GM12878 (cell line): ENCODE measurements around the gene PI16. TPM values are rescaled to one million over a fixed set of nuclear protein-coding genes. Genes with fewer than 3 reads are reported as not detected.

ENCODE experiments used
- ATAC-seq: fragments of 200-7000 bp; cut with Tn5 transposase; 3 replicates; pipeline ENCODE4 v1.9.1; 2020; ENCODE audit warnings: mild to moderate bottlenecking, moderate library complexity
- BruUV-seq: library from RNA; stranded (reverse); fragments of 400-500 nt; replicated peaks from 2 replicates; lab custom pipeline; 2021; lab: Mats Ljungman, UMichigan
- CTCF ChIA-PET: fragments of 300-600 bp; sonication (Branson Sonifier 250); formaldehyde crosslinking; extraction: SDS; loops from one replicate; lab custom pipeline; 2021; ENCODE audit warnings: inconsistent platforms; lab: Yijun Ruan, JAX
- POLR2A ChIA-PET: fragments of 350-600 bp; formaldehyde crosslinking; extraction: SDS; loops from one replicate; lab custom pipeline; 2021; ENCODE audit warnings: inconsistent platforms; lab: Charles Lee
- RAD21 ChIA-PET: fragments of 300-600 bp; sonication (Branson Sonifier 250); formaldehyde crosslinking; loops from one replicate; lab custom pipeline; 2023; ENCODE audit warnings: antibody characterized with exemption; ENCODE audit not compliant: unreplicated experiment; lab: Charles Lee
- SMC1A ChIA-PET: fragments of 300-600 bp; sonication (Branson Sonifier 250); formaldehyde crosslinking; loops from one replicate; lab custom pipeline; 2023; ENCODE audit not compliant: unreplicated experiment, uncharacterized antibody; lab: Charles Lee
- DNase-seq: peaks from one replicate; pipeline ENCODE4 v3.0.0-alpha.2; 2011; ENCODE audit warnings: low read depth, low spot score
- FAIRE-seq: peaks from 3 replicates; lab custom pipeline; 2011; peaks lifted over from hg19 to GRCh38; lab: Jason Lieb, UNC
- H2AFZ ChIP-seq: 2 replicates; pipeline ENCODE4 v1.6.0; 2011; ENCODE audit warnings: low read depth, low read length, control low read depth; ENCODE audit not compliant: control insufficient read depth
- H3K27ac ChIP-seq: 2 replicates; pipeline ENCODE4 v1.5.1; 2011; ENCODE audit warnings: control low read depth; ENCODE audit not compliant: control insufficient read depth, insufficient read depth
- H3K27me3 ChIP-seq, 2 experiments: replicated peaks in 1 of 2; 2 replicates each; pipeline versions ENCODE4 v1.6.0 to v1.6.1; 2011; ENCODE audit warnings: low read length in 1 of 2; ENCODE audit not compliant: control insufficient read depth in 2 of 2, insufficient read depth in 2 of 2
- H3K36me3 ChIP-seq, 2 experiments: 2 replicates each; pipeline ENCODE4 v1.5.1; 2011; ENCODE audit warnings: low read length in 1 of 2; ENCODE audit not compliant: control insufficient read depth in 2 of 2, insufficient read depth in 2 of 2
- H3K4me1 ChIP-seq: 2 replicates; pipeline ENCODE4 v1.6.1; 2011; ENCODE audit warnings: mild to moderate bottlenecking, low read length, moderate library complexity, mixed read lengths; ENCODE audit not compliant: control insufficient read depth, insufficient read depth
- H3K4me2 ChIP-seq: 2 replicates; pipeline ENCODE4 v1.6.0; 2011; ENCODE audit warnings: control low read depth; ENCODE audit not compliant: control insufficient read depth, insufficient read depth
- H3K4me3 ChIP-seq: fragments of 200-600 bp; sonication (generic); 2 replicates; pipeline ENCODE4 v1.5.1; 2016
- H3K79me2 ChIP-seq: 2 replicates; pipeline ENCODE4 v1.6.0; 2011; ENCODE audit warnings: low read length; ENCODE audit not compliant: control insufficient read depth, insufficient read depth
- H3K9ac ChIP-seq: 2 replicates; pipeline ENCODE4 v1.8.0; 2011; ENCODE audit warnings: low read length, control low read depth, mixed read lengths; ENCODE audit not compliant: control insufficient read depth, insufficient read depth
- H3K9me3 ChIP-seq: replicated peaks from 3 replicates; pipeline ENCODE4 v1.5.1; 2011; ENCODE audit warnings: mild to moderate bottlenecking, low read length; ENCODE audit not compliant: control insufficient read depth, insufficient read depth
- H4K20me1 ChIP-seq: 2 replicates; pipeline ENCODE4 v1.6.0; 2011; ENCODE audit not compliant: control insufficient read depth, insufficient read depth
- CHD2 ChIP-seq: IDR thresholded peaks from 2 replicates; pipeline ENCODE4 v1.6.1; 2011; ENCODE audit warnings: low read depth, low read length, improper control_type of control experiment, borderline replicate concordance
- POLR2AphosphoS5 ChIP-seq: IDR thresholded peaks from 2 replicates; pipeline ENCODE4 v1.6.1; 2011; ENCODE audit warnings: mild to moderate bottlenecking, low read length, inconsistent platforms
- RB1 ChIP-seq: fragments of 450-650 bp; formaldehyde crosslinking; IDR thresholded peaks from 2 replicates; pipeline ENCODE4 v1.6.1; 2017; ENCODE audit warnings: mild to moderate bottlenecking, borderline replicate concordance
- ZSCAN29 ChIP-seq: fragments of 450-650 bp; IDR thresholded peaks from 2 replicates; pipeline ENCODE4 v1.6.1; 2017; ENCODE audit warnings: mild to moderate bottlenecking, moderate library complexity
- WGBS: methylation state at CpG from one replicate; pipeline ENCODE4 v1.1.6; 2016; ENCODE audit warnings: low lambda C conversion rate; ENCODE audit not compliant: insufficient replicate concordance, insufficient coverage; ENCODE audit errors: missing lambda C conversion rate; 5-methylcytosine and 5-hydroxymethylcytosine counted together
- in situ Hi-C: fragments of 300-500 bp; cut with MboI; formaldehyde crosslinking; loops from 9 replicates; pipeline ENCODE4 v1.14.3; 2018; ENCODE audit warnings: mixed read lengths
- intact Hi-C: fragments of 100-400 bp; cut with micrococcal nuclease; formaldehyde crosslinking; loops from one replicate; pipeline ENCODE4 v1.14.2; 2022; ENCODE audit not compliant: unreplicated experiment
- polyA plus RNA-seq, 11 experiments: library from polyadenylated mRNA; depleted of rRNA in 4 of 11; unstranded in 6 of 11; stranded (reverse) in 5 of 11; fragments of >200 nt; fragmentation: Nextera tagmentation in 4 of 11; fragmentation: Illumina TruSeq in 1 of 11; extraction: Ambion mirVana in 4 of 11; extraction: Trizol in 1 of 11; gene quantifications; 1 replicate in 1 of 11; 2 replicates in 10 of 11; pipeline versions ENCODE4 v1.2.1 to v1.2.3, GENCODE V29; 2011 to 2016; ENCODE audit warnings: inconsistent platforms in 2 of 11, missing spikeins in 2 of 11, low read depth in 1 of 11
- total RNA-seq, 4 experiments: library from RNA; depleted of rRNA in 3 of 4; stranded (reverse); fragments of >200 nt in 3 of 4; fragmentation: Illumina TruSeq in 1 of 4; extraction: Trizol in 1 of 4; gene quantifications; 2 replicates each; pipeline versions ENCODE4 v1.2.1 to v1.2.3, GENCODE V29; 2013 to 2021
- TF ChIP-seq, protein P1 (sequence below): fragments of 450-650 bp; IDR thresholded peaks from 2 replicates; pipeline ENCODE4 v1.6.1; 2017; ENCODE audit warnings: mild to moderate bottlenecking, moderate library complexity

Gene PI16
- total and polyA plus RNA-seq, 10 of the 15 experiments (the other 5 are each of a cell fraction or from before 2014, with no cell fraction given) = 0.08 to 0.12 TPM; not detected in 8

DNA sequence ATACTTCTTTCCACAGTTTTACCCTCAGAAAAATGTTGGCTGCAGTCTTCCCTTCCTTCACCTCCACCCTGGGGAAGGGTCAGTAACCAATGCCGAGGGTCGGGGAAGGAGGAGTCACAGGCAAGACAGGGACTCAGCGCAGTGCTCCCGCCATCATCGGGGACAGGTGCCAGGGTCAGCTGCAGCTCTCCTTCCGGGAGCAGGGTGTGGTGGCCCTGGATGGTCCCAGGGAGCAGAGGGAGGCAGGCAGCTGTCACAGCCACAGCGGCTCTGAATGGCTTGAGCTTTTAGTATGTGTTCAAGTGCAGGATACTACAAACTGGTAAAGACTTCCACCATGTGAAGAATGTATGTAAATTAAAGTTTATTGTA is 26.0 kb upstream of the PI16 start:
- BruUV-seq = no TSS peak
- H3K36me3 ChIP-seq = peaks cover 0 to 7% of the 10 kb centered on the region in 2 experiments; a peak in 1 of 4 replicates
- no peak overlapping the region for H3K4me2 ChIP-seq
- TF ChIP-seq CHD2 = no peak
- TF ChIP-seq, protein P1, sequence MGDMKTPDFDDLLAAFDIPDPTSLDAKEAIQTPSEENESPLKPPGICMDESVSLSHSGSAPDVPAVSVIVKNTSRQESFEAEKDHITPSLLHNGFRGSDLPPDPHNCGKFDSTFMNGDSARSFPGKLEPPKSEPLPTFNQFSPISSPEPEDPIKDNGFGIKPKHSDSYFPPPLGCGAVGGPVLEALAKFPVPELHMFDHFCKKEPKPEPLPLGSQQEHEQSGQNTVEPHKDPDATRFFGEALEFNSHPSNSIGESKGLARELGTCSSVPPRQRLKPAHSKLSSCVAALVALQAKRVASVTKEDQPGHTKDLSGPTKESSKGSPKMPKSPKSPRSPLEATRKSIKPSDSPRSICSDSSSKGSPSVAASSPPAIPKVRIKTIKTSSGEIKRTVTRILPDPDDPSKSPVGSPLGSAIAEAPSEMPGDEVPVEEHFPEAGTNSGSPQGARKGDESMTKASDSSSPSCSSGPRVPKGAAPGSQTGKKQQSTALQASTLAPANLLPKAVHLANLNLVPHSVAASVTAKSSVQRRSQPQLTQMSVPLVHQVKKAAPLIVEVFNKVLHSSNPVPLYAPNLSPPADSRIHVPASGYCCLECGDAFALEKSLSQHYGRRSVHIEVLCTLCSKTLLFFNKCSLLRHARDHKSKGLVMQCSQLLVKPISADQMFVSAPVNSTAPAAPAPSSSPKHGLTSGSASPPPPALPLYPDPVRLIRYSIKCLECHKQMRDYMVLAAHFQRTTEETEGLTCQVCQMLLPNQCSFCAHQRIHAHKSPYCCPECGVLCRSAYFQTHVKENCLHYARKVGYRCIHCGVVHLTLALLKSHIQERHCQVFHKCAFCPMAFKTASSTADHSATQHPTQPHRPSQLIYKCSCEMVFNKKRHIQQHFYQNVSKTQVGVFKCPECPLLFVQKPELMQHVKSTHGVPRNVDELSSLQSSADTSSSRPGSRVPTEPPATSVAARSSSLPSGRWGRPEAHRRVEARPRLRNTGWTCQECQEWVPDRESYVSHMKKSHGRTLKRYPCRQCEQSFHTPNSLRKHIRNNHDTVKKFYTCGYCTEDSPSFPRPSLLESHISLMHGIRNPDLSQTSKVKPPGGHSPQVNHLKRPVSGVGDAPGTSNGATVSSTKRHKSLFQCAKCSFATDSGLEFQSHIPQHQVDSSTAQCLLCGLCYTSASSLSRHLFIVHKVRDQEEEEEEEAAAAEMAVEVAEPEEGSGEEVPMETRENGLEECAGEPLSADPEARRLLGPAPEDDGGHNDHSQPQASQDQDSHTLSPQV = no peak
- TF ChIP-seq ZSCAN29 = no peak
- TF ChIP-seq POLR2AphosphoS5 = no peak
- TF ChIP-seq RB1 = no peak
- no peak overlapping the region for H3K9ac ChIP-seq
- peaks cover 12% of the 10 kb centered on the region for H3K4me1 ChIP-seq
- SMC1A ChIA-PET = no interaction called here
- H4K20me1 ChIP-seq = no peaks in the 10 kb centered on the region
- CTCF ChIA-PET = no interaction called here
- POLR2A ChIA-PET = no interaction called here
- H3K79me2 ChIP-seq = no peaks in the 10 kb centered on the region
- no peak overlapping the region for H3K27ac ChIP-seq
- no peak overlapping the region for H3K4me3 ChIP-seq
- no peaks in the 10 kb centered on the region for H3K9me3 ChIP-seq
- 87% methylated on average over 7 of the region's 7 CpGs for WGBS
- H2AFZ ChIP-seq = no peak overlapping the region
- intact Hi-C loops (no loop called here), in situ Hi-C loops (no loop called here)
- no peaks in the 10 kb centered on the region for H3K27me3 ChIP-seq
- no peak for ATAC-seq
- RAD21 ChIA-PET = no interaction called here
- no peak for FAIRE-seq
- no peak for DNase-seq
